Fibroblast of skin of left biceps (primary cell): Measurements from ENCODE around the gene GLRX3.

ENCODE experiments used
- DNase-seq, 2 experiments: peaks; one replicate each; pipeline ENCODE4 v3.0.0-alpha.2; 2013; ENCODE audit warnings: low read depth in 2 of 2

GLRX3 gene

GRCh38 chr10:130208807-130209206 is 72.6 kb downstream of the GLRX3 start:
- DNase-seq, result no peak

GRCh38 chr10:130212746-130213145 is 76.6 kb downstream of the GLRX3 start:
- DNase-seq, result no peak

GRCh38 chr10:130213286-130214080 is 77.3 kb downstream of the GLRX3 start:
- DNase-seq, result no peak

GRCh38 chr10:130214431-130214830 is 78.2 kb downstream of the GLRX3 start:
- DNase-seq, result no peak

GRCh38 chr10:130215151-130215930 is 79.2 kb downstream of the GLRX3 start:
- DNase-seq, result no peak

GRCh38 chr10:130215931-130216231 is 79.7 kb downstream of the GLRX3 start:
- DNase-seq, result no peak

- DNase-seq, result no peak
Measured at GRCh38 chr10:130218181-130218641, 82.0 kb downstream of the GLRX3 start.

GRCh38 chr10:130218936-130219335 is 82.7 kb downstream of the GLRX3 start:
- DNase-seq, result no peak

GRCh38 chr10:130220251-130221185 is 84.3 kb downstream of the GLRX3 start:
- no peak for DNase-seq

GRCh38 chr10:130221456-130222375 is 85.5 kb downstream of the GLRX3 start:
- no peak for DNase-seq

- no peak for DNase-seq
Measured at GRCh38 chr10:130222381-130222780, 86.2 kb downstream of the GLRX3 start.

- DNase-seq, result no peak
Measured at GRCh38 chr10:130224228-130224627, 88.0 kb downstream of the GLRX3 start.

- DNase-seq, result no peak
Measured at GRCh38 chr10:130226012-130226411, 89.8 kb downstream of the GLRX3 start.

- no peak for DNase-seq
Measured at GRCh38 chr10:130227883-130228282, 91.7 kb downstream of the GLRX3 start.
